IMR-90 (cell line): ENCODE measurements around the gene ANO2. TPM values are rescaled to one million over a fixed set of nuclear protein-coding genes. Genes with fewer than 3 reads are reported as not detected.
A peak's percentile ranks its signal among the peaks of the same experiment; 100 is the strongest.

Source experiments
- ATAC-seq: fragments of 200-7000 bp; cut with Tn5 transposase; 2 replicates; pipeline ENCODE4 v1.9.1; 2020; ENCODE audit warnings: low read depth, mild to moderate bottlenecking, moderate library complexity
- Bru-seq: library from RNA; stranded (reverse); fragments of 400-500 nt; gene quantifications from one replicate; lab custom pipeline; 2021; lab: Mats Ljungman, UMichigan
- BruChase-seq, 2 experiments: library from RNA; stranded (reverse); fragments of 400-500 nt; gene quantifications; one replicate each; lab custom pipeline; 2021; lab: Mats Ljungman, UMichigan
- BruUV-seq: library from RNA; stranded (reverse); fragments of 400-500 nt; replicated peaks from 2 replicates; lab custom pipeline; 2021; lab: Mats Ljungman, UMichigan
- CTCF ChIA-PET: fragments of 300-600 bp; formaldehyde crosslinking; extraction: SDS; loops from one replicate; lab custom pipeline; 2021; ENCODE audit warnings: antibody characterized with exemption; lab: Yijun Ruan, JAX
- POLR2A ChIA-PET: fragments of 300-600 bp; sonication (Branson Sonifier 250); formaldehyde crosslinking; loops from one replicate; lab custom pipeline; 2022; ENCODE audit warnings: antibody characterized with exemption; ENCODE audit not compliant: unreplicated experiment; lab: Charles Lee
- DNase-seq: peaks from one replicate; pipeline ENCODE4 v3.0.0; 2013
- H2AFZ ChIP-seq: replicated peaks from 2 replicates; pipeline ENCODE3; 2013; ENCODE audit warnings: low read length, mild to moderate bottlenecking; ENCODE audit not compliant: poor library complexity
- H2AK5ac ChIP-seq: 2 replicates; pipeline ENCODE4 v1.6.1; 2013; ENCODE audit warnings: low read depth, low read length, inconsistent platforms
- H2AK9ac ChIP-seq: replicated peaks from 2 replicates; pipeline ENCODE3; 2013; ENCODE audit warnings: mild to moderate bottlenecking, low read depth, low read length, moderate library complexity; ENCODE audit not compliant: poor library complexity
- H2BK120ac ChIP-seq: 2 replicates; pipeline ENCODE4 v1.6.1; 2013; ENCODE audit warnings: low read depth, low read length, inconsistent platforms
- H2BK15ac ChIP-seq: 3 replicates; pipeline ENCODE4 v1.6.1; 2013; ENCODE audit warnings: low read depth, low read length, inconsistent platforms
- H2BK20ac ChIP-seq: 2 replicates; pipeline ENCODE4 v1.6.1; 2013; ENCODE audit warnings: low read depth, mild to moderate bottlenecking, inconsistent platforms, low read length, moderate library complexity
- H2BK5ac ChIP-seq: 2 replicates; pipeline ENCODE4 v1.6.1; 2013; ENCODE audit warnings: mild to moderate bottlenecking, low read depth, low read length, inconsistent platforms; ENCODE audit not compliant: poor library complexity, severe bottlenecking
- H3K14ac ChIP-seq: replicated peaks from 2 replicates; pipeline ENCODE4 v1.6.1; 2013; ENCODE audit warnings: low read depth, low read length, inconsistent platforms
- H3K18ac ChIP-seq: 2 replicates; pipeline ENCODE4 v1.6.1; 2013; ENCODE audit warnings: low read depth, low read length, control low read depth
- H3K23ac ChIP-seq: 2 replicates; pipeline ENCODE4 v1.6.1; 2013; ENCODE audit warnings: low read depth, low read length, inconsistent platforms
- H3K27ac ChIP-seq: 2 replicates; pipeline ENCODE4 v1.5.1; 2013; ENCODE audit warnings: mild to moderate bottlenecking, control low read depth, low read length; ENCODE audit not compliant: insufficient read depth
- H3K27me3 ChIP-seq: 2 replicates; pipeline ENCODE4 v1.6.1; 2013; ENCODE audit warnings: low read length; ENCODE audit not compliant: control insufficient read depth, insufficient read depth
- H3K36me3 ChIP-seq: 2 replicates; pipeline ENCODE4 v1.6.1; 2013; ENCODE audit warnings: low read length, mixed read lengths; ENCODE audit not compliant: control insufficient read depth, insufficient read depth
- H3K4ac ChIP-seq: 2 replicates; pipeline ENCODE4 v1.6.1; 2013; ENCODE audit warnings: low read depth, low read length, inconsistent platforms
- H3K4me1 ChIP-seq: 2 replicates; pipeline ENCODE4 v1.6.1; 2013; ENCODE audit warnings: low read length, mixed read lengths; ENCODE audit not compliant: control insufficient read depth, insufficient read depth
- H3K4me2 ChIP-seq: 2 replicates; pipeline ENCODE4 v1.6.1; 2013; ENCODE audit warnings: low read depth, mild to moderate bottlenecking, control low read depth, low read length, moderate library complexity
- H3K4me3 ChIP-seq: 2 replicates; pipeline ENCODE4 v1.5.1; 2013; ENCODE audit warnings: low read depth, mild to moderate bottlenecking, control low read depth, low read length, moderate library complexity; ENCODE audit not compliant: insufficient read depth
- H3K56ac ChIP-seq: 2 replicates; pipeline ENCODE4 v1.6.1; 2013; ENCODE audit warnings: low read length, inconsistent platforms; ENCODE audit not compliant: insufficient read depth; ENCODE audit errors: extremely low read depth
- H3K79me1 ChIP-seq, 2 experiments: 2 replicates each; pipeline ENCODE4 v1.6.1; 2013; ENCODE audit warnings: low read length in 2 of 2, inconsistent platforms in 1 of 2, low read depth in 1 of 2
- H3K9ac ChIP-seq: 2 replicates; pipeline ENCODE4 v1.6.1; 2013; ENCODE audit warnings: low read depth, low read length, control low read depth
- H3K9me1 ChIP-seq: 2 replicates; pipeline ENCODE4 v1.6.1; 2013; ENCODE audit warnings: low read length, inconsistent platforms; ENCODE audit not compliant: insufficient read depth
- H3K9me3 ChIP-seq: 2 replicates; pipeline ENCODE4 v1.6.1; 2013; ENCODE audit warnings: low read length; ENCODE audit not compliant: control insufficient read depth, insufficient read depth
- H4K20me1 ChIP-seq: 2 replicates; pipeline ENCODE4 v1.6.1; 2013; ENCODE audit warnings: low read length, inconsistent platforms; ENCODE audit not compliant: insufficient read depth
- H4K5ac ChIP-seq: 2 replicates; pipeline ENCODE4 v1.6.1; 2013; ENCODE audit warnings: mild to moderate bottlenecking, low read depth, low read length, control low read depth
- H4K8ac ChIP-seq, 2 experiments: 2 replicates each; pipeline ENCODE4 v1.6.1; 2013; ENCODE audit warnings: low read depth in 2 of 2, low read length in 2 of 2, control low read depth in 1 of 2, inconsistent platforms in 1 of 2
- H4K91ac ChIP-seq: 2 replicates; pipeline ENCODE4 v1.6.1; 2013; ENCODE audit warnings: low read depth, low read length, inconsistent platforms; ENCODE audit not compliant: insufficient read depth
- MAZ ChIP-seq: IDR thresholded peaks from 2 replicates; pipeline ENCODE4 v1.6.1; 2012; ENCODE audit warnings: low read depth, mild to moderate bottlenecking, low read length, improper control_type of control experiment, moderate library complexity, borderline replicate concordance
- RAD21 ChIP-seq: IDR thresholded peaks from 2 replicates; pipeline ENCODE4 v1.6.1; 2012; ENCODE audit warnings: low read length, improper control_type of control experiment
- WGBS, 2 experiments: methylation state at CpG; one replicate each; pipeline versions ENCODE4 v1.1.5 to v1.1.7; 2013; ENCODE audit warnings: missing lambda C conversion rate in 2 of 2; ENCODE audit not compliant: insufficient read length in 1 of 2; ENCODE audit errors: extremely low coverage in 2 of 2; 5-methylcytosine and 5-hydroxymethylcytosine counted together
- dilution Hi-C: fragments of 300-500 bp; cut with HindIII; formaldehyde crosslinking; loops from one replicate; pipeline ENCODE4 v1.14.3; 2018; ENCODE audit warnings: low sequenced_read_pairs; ENCODE audit not compliant: unreplicated experiment
- in situ Hi-C: fragments of 300-500 bp; cut with MboI; formaldehyde crosslinking; loops from 3 replicates; pipeline ENCODE4 v1.14.3; 2019; ENCODE audit warnings: low sequenced_read_pairs, inconsistent platforms, mixed read lengths
- intact Hi-C: fragments of 100-400 bp; cut with micrococcal nuclease; formaldehyde crosslinking; loops from 2 replicates; pipeline ENCODE4 v1.10.0; 2022
- long read RNA-seq: library from polyadenylated mRNA; unstranded; transcript quantifications from one replicate; pipeline ENCODE4 v2.0.0, GENCODE V29; 2021; ENCODE audit not compliant: unreplicated experiment
- polyA plus RNA-seq, 3 experiments: library from polyadenylated mRNA; depleted of rRNA; stranded (reverse); fragments of >200 nt; gene quantifications; 2 replicates each; pipeline ENCODE4 v1.2.3, GENCODE V29; 2012; ENCODE audit warnings: low replicate concordance in 1 of 3
- total RNA-seq: library from RNA; depleted of rRNA; stranded (reverse); fragments of >200 nt; gene quantifications from 2 replicates; pipeline ENCODE4 v1.2.3, GENCODE V29; 2012; rRNA removed

ANO2 gene
- total RNA-seq (0.28 TPM in 1 of 2 replicates, not detected in the other), polyA plus RNA-seq (2012; rRNA removed) (0.22 TPM in 1 of 2 replicates, not detected in the other), Bru-seq, nascent RNA (percentile 11 among the genes with signal in this experiment), BruChase-seq, experiment 1, labeled RNA remaining after a 6-hour chase (percentile 16 among the genes with signal in this experiment), BruChase-seq, experiment 2, labeled RNA remaining after a 2-hour chase (percentile 18 among the genes with signal in this experiment)
- polyA plus RNA-seq (2012; cell fraction: cytosol; rRNA removed), result 0.12 and 0.26 TPM in 2 replicates
- 0.11 TPM in 1 of 2 replicates, not detected in the other for polyA plus RNA-seq (2012; cell fraction: nucleus; rRNA removed; ENCODE audit: low replicate concordance)
- long read RNA-seq, result 0 reads

DNA sequence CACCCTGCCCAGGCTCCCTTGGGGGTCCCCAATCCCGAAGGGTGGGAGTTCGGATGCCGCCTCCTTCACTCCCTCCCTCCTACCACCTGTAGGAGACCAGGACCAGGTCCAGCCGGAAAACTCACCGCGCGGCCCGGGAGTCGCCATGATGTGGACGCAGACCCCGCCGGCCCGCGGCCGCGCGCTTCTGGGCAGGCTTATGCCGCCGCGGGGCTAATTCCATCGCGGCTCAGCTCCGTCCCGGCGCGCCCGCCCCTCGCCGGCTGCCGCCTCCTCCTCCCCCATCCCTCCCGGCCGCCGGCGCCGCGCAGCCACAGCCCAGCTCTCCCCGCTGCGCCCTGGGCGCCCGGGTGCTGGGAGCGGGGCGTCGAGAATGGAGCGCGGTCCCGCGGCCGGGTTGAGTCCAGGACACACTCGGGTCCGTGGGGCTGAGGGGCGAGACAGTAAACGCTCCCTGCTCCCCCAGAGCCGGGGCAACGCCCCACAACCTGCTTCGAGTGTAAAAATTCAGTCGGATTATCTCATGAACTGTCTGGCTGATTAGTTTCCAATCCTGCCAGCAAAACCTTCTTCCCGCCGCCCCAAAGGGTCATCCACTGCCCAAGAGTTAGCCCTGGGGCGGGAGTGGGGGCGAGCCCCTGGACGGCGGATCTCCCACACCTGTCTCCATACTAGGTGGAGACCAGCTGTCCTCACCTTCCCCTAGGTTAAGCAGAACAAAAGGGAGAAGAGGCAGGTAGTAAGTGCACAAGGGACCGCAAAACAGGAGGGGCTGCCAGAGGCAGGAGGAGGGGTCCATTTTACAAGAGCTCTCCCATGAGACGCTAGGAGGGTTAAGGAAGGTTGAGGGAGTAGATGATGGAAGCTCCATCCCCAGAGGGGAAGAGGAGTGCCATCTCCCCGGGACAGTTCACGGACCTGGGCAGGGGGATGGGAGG lies at the start of gene ANO2:
Gene ANO2, minus strand, starts transcription at position 189 of the 938 bp plus-strand sequence. Its CDS starts 42 bp downstream, at position 147.
- 0% methylated on average over 25 of the region's 66 CpGs; no CpG with 5 or more reads in 1 of the 2 experiments for WGBS, 2 experiments
- Histone ChIP-seq H2AK9ac (no peak within 1 kb of the TSS), H4K20me1 (no peaks in the 10 kb centered on the region), H2BK15ac (no peak within 1 kb of the TSS), H3K27me3 (peaks cover 53% of the 10 kb centered on the region), H2AFZ (peak within 1 kb of the TSS; percentile 74), H2BK120ac (no peak within 1 kb of the TSS), H3K9me3 (no peaks in the 10 kb centered on the region; the same call in none of the 2 replicates), H3K4ac (no peak within 1 kb of the TSS), H3K4me1 (0 out of 2 replicates have a peak, but pooled peaks cover 2% of the 10 kb centered on the region), H3K4me2 (peak within 1 kb of the TSS; percentile 95), H3K36me3 (no peaks in the 10 kb centered on the region), H2BK20ac (no peak within 1 kb of the TSS), H3K9ac (no peak within 1 kb of the TSS), H3K14ac (no peak within 1 kb of the TSS), H4K8ac (no peak within 1 kb of the TSS), H3K56ac (no peak within 1 kb of the TSS), H4K5ac (no peak within 1 kb of the TSS), H3K18ac (no peak within 1 kb of the TSS), H4K91ac (no peak within 1 kb of the TSS), H2BK5ac (no peak within 1 kb of the TSS), H3K79me1 (no peaks in the 10 kb centered on the region), H3K4me3 (peak within 1 kb of the TSS; percentile 48), H3K9me1 (0 out of 2 replicates have a peak, but pooled peaks cover 2% of the 10 kb centered on the region), H3K23ac (no peak within 1 kb of the TSS), H2AK5ac (no peak within 1 kb of the TSS), H3K27ac (no peak within 1 kb of the TSS)
- dilution Hi-C loops (no loop called here), intact Hi-C loops (no loop called here), in situ Hi-C loops (no loop called here)
- ChIA-PET POLR2A (no interaction called here), CTCF (no interaction called here)
- peak; percentile 97 for ATAC-seq
- no TSS peak for BruUV-seq
- DNase-seq, result no peak
- TF ChIP-seq RAD21 (no peak), MAZ (peak; percentile 17; the same call in 1 of the 2 replicates)
